ENCODE results near the gene PRR7. TPM values are rescaled to one million over a fixed set of nuclear protein-coding genes. Genes with fewer than 3 reads are reported as not detected.

Gene PRR7
- total RNA-seq, 1 donor from 2014 or later, result 1.2 TPM

- TF ChIP-seq POLR2AphosphoS5 (IDR thresholded peaks at IDR 0.05; ENCODE audit: insufficient read depth in 1 of 2, low read depth in 1 of 2) (peak in 1 of 2 donors; percentile 72), POLR2A (IDR thresholded peaks at IDR 0.05) (no peak)
- H3K27ac ChIP-seq, result peak overlapping the region; percentile 53
- H3K4me3 ChIP-seq, result no peak overlapping the region
- H3K9me3 ChIP-seq, result no peaks in the 10 kb centered on the region
- intact Hi-C loops (cut with DNase I), result no loop called here
- no peak for DNase-seq (ENCODE audit: extremely low spot score in 2 of 2)
- H3K27me3 ChIP-seq, result no peaks in the 10 kb centered on the region
- no peaks in the 10 kb centered on the region for H3K36me3 ChIP-seq
- H3K4me1 ChIP-seq, result peaks cover 60% of the 10 kb centered on the region
Measured at GRCh38 chr5:177478711-177479646, 32.4 kb downstream of the PRR7 start.

- no peaks in the 10 kb centered on the region for H3K27me3 ChIP-seq
- intact Hi-C loops (cut with DNase I), result no loop called here
- H3K27ac ChIP-seq, result peak overlapping the region; percentile 53
- TF ChIP-seq POLR2A (IDR thresholded peaks at IDR 0.05) (no peak), POLR2AphosphoS5 (IDR thresholded peaks at IDR 0.05; ENCODE audit: insufficient read depth in 1 of 2, low read depth in 1 of 2) (no peak), CTCF (IDR thresholded peaks at IDR 0.05) (no peak)
- no peak overlapping the region for H3K4me3 ChIP-seq
- no peaks in the 10 kb centered on the region for H3K9me3 ChIP-seq
- DNase-seq (ENCODE audit: extremely low spot score in 2 of 2), result no peak
- H3K36me3 ChIP-seq, result peaks cover 0 to under 1% of the 10 kb centered on the region in 2 donors
- H3K4me1 ChIP-seq, result peaks cover 58% of the 10 kb centered on the region
Measured at GRCh38 chr5:177479774-177480173, 33.2 kb downstream of the PRR7 start.

- peaks cover 0 to 17% of the 10 kb centered on the region in 2 donors for H3K36me3 ChIP-seq
- TF ChIP-seq POLR2A (IDR thresholded peaks at IDR 0.05) (no peak), CTCF (IDR thresholded peaks at IDR 0.05) (no peak), POLR2AphosphoS5 (IDR thresholded peaks at IDR 0.05; ENCODE audit: insufficient read depth in 1 of 2, low read depth in 1 of 2) (no peak)
- H3K4me3 ChIP-seq, result no peak overlapping the region
- no peak overlapping the region for H3K27ac ChIP-seq
- no peaks in the 10 kb centered on the region for H3K9me3 ChIP-seq
- intact Hi-C loops (cut with DNase I), result no loop called here
- H3K27me3 ChIP-seq, result no peaks in the 10 kb centered on the region
- no peak for DNase-seq (ENCODE audit: extremely low spot score in 2 of 2)
- H3K4me1 ChIP-seq, result peaks cover 44% of the 10 kb centered on the region
Measured at GRCh38 chr5:177482359-177482795, 35.8 kb downstream of the PRR7 start.

- no peak for DNase-seq (ENCODE audit: extremely low spot score in 2 of 2)
- intact Hi-C loops (cut with DNase I), result no loop called here
- no peak for TF ChIP-seq POLR2AphosphoS5 (IDR thresholded peaks at IDR 0.05; ENCODE audit: insufficient read depth in 1 of 2, low read depth in 1 of 2)
- TF ChIP-seq POLR2A (IDR thresholded peaks at IDR 0.05), result no peak
- TF ChIP-seq CTCF (IDR thresholded peaks at IDR 0.05), result no peak
- Histone ChIP-seq H3K36me3 (peaks cover 0 to 24% of the 10 kb centered on the region in 2 donors), H3K9me3 (no peaks in the 10 kb centered on the region), H3K4me1 (peaks cover 38% of the 10 kb centered on the region), H3K27ac (no peak overlapping the region), H3K27me3 (no peaks in the 10 kb centered on the region), H3K4me3 (no peak overlapping the region)
Measured at GRCh38 chr5:177483042-177483441, 36.4 kb downstream of the PRR7 start.

GRCh38 chr5:177483994-177484901 is 37.6 kb downstream of the PRR7 start:
- TF ChIP-seq POLR2AphosphoS5 (IDR thresholded peaks at IDR 0.05; ENCODE audit: insufficient read depth in 1 of 2, low read depth in 1 of 2), result no peak
- TF ChIP-seq CTCF (IDR thresholded peaks at IDR 0.05), result no peak
- TF ChIP-seq POLR2A (IDR thresholded peaks at IDR 0.05), result no peak
- no peak overlapping the region for H3K27ac ChIP-seq
- intact Hi-C loops (cut with DNase I), result no loop called here
- H3K4me3 ChIP-seq, result no peak overlapping the region
- H3K36me3 ChIP-seq, result peaks cover 0 to 35% of the 10 kb centered on the region in 2 donors
- H3K4me1 ChIP-seq, result peaks cover 26% of the 10 kb centered on the region
- H3K27me3 ChIP-seq, result no peaks in the 10 kb centered on the region
- no peaks in the 10 kb centered on the region for H3K9me3 ChIP-seq
- DNase-seq (ENCODE audit: extremely low spot score in 2 of 2), result no peak
